Anterior cingulate cortex (tissue), 58 donors: ENCODE data around the gene NCOR2.

Source experiments
- DNase-seq, 58 donors: peaks; one replicate each; lab custom pipeline; 2025; lab: John Stamatoyannopoulos, UW

The NCOR2 gene

DNA sequence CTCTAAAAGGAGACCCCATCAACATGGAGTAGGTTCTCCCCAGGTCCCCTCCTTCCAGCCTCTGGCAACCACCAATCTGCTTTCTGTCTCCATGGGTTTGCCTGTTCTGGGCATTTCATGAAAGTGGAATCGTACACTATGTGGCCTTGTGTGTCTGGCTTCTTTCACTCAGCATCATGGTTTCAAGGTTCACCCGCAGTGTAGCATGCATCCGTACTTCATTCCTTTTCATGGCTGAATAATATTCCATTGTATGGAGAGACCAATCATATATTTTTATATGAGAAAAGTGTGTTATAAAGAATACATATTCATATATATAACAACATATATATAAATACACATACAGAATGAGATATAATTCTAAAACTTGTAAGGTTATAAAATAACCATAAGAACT is 19.8 kb downstream of the NCOR2 start:
- DNase-seq = no peak

DNA sequence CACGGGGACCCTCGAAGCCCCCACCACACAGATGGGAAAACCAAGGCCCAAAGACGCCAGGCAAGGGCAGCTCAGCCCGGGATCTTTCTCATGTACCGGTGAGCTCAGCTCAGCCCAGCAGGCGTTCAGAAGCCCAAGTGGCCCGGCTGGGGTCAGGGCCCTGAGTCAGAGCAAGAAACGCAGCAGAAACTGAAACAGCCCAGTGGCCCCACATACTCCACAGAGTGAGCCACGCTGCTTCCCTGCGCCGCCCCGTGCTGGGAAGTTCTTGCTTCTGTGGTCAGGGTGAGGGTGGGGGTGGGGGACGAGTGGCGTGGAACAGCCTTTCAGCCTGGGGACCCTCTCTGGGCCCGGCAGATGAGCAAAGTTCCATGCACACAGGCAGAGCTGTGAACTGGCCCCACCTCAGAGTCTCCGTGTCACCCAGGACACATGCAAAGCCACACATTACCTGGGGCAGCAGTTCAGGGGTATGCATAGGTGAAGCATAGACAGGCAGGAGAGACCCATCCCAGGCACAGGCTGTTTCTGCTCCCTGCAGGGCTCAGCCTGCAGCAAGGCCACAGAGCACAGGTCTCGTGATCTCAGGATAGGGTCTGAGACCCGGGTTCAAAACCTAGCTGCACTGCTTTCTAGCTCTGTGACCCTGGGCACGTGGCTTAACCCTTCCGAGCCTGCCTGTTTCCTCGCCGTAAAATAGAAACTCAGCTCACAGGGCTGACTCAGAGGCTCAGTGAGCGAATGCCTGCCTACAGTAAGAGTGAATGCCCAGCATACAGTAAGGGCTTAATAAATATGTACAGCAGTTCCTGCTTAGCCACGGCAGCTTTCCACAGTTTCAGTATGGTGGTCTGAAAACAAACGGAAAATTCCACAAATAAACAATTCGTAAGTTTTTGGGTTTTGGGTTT is 21.6 kb downstream of the NCOR2 start:
- no peak for DNase-seq

DNA sequence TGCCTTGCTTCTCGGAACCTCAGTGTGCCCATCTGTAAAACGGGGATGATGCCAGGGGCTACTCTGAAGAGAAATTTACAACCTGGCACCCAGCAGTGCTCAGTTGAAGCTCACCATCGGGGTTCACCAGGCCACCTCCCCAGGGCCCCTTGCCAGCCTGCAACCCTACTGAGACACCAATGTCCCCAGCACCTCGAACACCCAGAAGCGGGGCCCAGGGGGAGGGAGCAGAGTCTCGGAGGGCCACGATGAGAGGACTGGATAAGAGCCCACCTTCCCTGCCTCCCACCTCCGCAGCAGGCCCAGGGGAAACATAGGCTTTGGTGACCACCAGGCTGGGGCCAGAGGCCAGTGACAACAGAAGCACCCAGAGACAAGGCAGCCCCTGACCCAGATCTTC is 22.4 kb downstream of the NCOR2 start:
- no peak for DNase-seq

DNA sequence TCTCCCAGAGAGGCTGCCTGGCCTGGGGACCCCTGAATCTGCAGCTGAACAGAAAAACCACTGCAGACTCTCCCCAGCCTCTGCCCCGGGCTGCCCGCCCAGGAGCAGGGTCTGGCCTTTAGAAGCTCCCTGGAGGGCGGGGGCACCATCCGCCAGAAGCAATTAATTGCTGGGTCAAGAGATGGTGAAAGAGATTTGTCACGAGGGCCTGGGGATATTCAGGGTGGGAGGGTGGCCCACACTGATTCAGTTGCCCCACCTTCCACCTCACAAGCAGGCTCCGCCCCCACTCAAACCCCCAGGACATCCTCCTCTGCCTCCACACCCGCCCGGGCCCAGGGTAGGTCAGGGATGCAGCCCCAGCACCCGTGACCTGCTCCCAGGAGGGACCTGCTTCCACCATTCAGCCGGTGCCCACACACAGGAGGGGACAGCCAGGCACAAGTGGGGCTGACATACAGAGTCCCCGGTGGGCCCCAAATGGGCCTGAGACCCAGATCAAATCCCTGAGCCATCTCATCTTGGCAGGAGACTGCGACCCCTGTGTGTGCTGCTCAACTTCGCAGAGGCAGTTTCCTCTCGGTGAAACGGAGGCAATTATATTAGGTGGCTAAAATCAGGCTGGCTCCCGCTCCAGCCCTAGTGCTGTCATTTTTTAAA is 23.0 kb downstream of the NCOR2 start:
- DNase-seq = no peak

DNA sequence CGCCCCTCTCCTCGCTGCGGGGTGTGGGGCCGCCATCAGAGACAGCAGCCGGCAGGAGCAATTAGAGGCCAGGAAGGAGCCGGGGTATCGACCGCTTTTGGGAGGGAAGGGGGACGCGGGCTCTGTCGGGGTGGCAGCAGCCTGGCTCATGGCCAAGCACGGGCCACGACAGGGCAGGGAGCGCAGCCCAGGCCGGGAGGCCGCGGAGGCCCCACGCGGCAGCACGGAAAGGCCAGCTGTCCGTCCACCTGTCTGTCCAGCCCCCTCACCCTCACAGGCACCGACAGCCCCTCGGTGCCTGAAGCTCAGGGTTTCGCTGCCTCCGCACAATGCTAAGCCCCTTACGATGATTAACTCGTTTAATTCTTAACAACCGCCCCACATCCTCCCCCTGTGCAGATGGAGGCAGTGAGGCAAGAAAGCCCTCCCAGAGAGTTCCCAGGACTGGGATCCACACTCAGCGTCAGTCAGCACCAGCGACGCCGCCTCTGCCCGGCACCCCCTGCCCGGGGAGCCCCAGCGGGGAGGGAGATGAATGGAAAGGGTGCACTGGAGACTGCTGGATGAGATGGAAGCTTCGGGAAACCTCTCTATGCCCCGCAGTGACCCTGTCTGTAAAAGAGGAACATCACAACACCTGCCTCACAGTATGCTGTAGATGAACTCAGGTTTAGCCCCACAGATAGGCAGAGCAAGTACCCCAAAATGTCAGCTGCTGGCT is 23.7 kb downstream of the NCOR2 start:
- peak in 2 of 58 donors; percentile 51 to 55 for DNase-seq

DNA sequence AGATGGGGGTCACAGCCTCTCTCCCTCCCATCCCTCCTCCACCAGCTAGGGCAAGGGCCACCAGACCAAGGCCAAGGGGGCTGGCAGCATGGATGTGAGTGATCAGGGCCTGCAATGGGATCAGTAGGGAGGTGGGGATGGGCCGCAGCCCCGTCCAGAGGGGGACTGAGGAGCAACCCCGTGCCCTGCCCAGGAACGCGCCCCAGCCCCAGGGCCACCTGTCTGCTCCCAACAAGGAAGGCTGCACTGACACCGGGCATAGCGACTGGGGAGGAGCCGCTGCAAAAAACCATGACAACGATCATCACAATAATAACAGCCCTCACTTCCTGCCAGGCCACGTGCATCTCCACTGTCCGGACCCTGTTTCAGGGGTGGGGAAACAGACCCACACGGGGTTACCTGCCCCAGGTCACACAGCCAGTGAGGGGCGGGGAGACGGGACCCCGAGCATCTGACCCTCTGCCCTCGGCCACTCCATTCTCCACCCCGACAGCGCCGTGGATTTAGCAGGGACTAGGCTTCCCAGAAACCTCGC is 24.3 kb downstream of the NCOR2 start:
- DNase-seq = no peak

DNA sequence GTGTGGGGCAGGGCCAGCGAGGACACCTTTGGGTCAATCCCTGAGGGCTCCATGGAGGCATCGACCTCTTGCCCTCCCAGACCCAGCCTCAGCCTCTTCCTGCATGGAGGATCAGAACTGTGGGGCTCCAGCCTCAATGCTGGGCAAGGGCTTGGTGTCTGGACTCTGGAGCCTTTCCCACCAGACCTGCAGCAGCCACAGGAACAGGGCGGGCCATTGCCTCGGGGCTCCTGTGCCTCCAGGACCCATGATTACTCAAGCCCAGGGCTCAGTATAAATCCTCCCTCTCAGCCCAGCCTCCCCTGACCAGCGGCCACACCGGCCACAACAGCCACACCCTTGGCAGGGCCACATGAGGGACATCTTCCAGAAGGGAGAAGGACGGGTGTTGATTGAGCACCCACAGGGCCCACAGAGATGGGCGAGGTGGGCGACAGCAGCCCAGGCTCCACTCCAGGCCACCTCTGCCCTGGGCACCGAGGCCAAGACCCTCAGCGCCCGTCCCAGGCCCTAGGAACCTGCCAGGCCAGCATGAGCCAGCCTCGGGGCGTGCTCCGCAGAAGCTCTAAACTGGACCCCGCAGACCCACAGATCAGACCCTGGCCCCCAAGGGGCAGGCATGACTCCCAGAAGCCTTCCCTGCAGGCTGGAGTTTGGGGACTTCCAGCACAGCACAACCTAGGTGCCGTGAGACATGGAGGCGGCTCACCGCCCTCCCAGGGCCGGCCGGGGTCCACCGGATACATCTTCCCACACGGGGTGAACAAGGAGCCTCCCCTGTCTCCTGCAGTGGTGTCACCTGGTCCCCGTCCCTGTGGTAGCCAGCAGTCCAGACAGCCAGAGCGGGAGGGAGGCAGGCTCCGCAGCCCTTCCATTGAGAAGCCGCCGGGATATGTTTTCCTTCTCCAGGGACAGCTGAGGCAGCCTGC is 25.1 kb downstream of the NCOR2 start:
- no peak for DNase-seq

DNA sequence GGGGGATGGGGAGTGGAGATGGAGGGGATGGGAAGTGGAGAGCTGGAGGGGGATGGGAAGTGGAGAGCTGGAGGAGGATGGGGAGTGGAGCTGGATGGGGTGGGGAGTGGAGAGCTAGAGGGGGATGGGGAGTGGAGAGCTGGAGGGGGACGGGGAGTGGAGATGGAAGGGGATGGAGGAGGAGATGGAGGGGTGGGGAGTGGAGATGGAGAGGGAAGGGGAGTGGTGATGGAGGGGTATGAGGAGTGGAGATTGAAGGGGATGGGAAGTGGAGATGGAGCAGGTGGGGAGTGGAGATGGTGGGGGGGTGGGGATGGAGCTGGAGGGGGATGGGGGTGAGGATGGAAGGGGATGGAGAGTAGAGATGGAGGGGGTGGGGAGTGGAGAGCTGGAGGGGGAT is 26.1 kb downstream of the NCOR2 start:
- DNase-seq = no peak

DNA sequence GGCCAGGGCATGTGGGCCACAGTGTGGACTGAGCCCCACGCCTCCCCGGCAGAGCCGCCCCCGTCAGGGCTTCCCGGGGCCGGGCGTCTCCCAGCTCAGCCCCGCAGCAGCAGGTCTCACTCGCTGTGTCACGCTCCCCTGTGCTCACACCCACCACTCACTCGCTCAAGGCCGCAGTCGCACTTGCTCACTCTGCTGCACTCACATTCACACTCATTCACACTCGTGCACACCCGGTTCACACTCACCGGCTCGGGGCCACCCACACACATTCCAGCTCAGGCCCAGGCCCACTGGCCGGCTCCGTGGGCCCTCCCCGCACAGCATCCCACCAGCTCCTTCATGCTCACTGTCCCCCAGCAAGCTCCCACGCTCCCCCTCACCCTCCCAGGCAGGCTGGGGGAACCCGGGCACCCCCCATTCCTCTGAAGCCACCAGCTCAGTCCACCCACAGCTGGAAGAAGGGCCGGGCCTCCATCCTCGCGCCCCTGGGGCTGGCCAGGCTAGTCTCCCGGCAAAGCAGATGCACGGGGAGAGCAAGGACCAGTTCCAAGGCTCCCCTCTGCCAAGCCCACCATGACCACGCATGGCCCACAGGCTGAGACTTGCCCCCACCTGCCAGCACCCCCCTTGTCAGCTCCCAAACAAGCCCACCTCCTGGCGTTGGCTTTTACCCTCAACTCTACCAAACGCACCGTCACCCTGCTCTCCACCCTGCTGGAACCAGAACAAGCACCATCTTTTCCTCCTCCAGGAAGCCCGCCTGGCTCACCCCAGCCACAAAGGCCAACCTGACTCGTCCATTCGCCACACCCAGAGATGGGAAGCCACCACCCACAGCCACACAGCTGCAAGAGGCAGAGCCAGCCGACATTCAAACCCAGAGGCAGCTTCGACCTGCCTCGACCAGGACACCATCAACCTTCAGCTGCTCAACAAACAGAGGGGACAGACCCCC is 28.0 kb downstream of the NCOR2 start:
- DNase-seq = no peak

DNA sequence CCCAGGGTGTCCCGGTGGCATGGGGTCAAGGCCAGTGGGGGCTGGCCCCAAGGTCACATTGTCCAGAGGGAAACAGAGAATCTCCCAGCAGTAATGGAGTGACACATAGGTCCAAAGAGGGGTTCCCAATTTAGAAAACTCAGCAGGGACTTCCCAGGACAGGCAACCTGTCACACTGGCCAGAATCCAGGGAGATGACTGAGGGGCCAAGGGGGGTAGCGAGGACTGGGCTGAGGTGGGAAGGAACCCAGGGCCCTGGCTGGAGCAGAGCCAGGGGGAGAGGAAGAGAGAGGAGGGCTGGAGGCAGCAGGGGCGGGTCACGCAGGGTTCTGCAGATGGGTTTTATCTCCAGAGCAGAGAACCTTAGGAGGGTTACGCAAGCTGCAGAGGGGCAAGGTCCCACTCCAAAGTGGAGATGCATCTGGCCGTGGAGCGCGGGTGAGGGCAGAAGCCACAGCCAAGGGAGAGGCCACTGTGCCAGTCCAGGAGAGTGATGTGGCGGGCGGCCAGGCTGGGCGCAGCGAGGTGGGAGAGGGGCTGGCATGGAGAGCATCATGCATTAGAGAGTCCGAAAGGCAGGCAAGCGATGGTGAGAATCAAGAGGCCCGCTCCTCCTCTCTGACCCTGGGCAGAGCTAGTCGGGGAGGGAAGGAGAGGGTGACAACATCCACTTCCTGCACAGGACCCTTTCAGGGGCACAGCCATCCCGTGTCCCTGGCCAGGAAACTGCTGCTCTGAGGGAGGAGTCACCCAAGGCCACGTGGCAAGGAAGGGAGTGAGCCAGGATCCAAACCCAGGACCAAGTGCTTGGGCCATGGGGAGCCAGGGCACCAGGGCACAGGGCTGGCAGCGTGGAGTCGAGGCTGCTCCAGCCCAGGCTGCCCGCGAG is 29.0 kb downstream of the NCOR2 start:
- DNase-seq = peak in 1 of 58 donors; percentile 15

DNA sequence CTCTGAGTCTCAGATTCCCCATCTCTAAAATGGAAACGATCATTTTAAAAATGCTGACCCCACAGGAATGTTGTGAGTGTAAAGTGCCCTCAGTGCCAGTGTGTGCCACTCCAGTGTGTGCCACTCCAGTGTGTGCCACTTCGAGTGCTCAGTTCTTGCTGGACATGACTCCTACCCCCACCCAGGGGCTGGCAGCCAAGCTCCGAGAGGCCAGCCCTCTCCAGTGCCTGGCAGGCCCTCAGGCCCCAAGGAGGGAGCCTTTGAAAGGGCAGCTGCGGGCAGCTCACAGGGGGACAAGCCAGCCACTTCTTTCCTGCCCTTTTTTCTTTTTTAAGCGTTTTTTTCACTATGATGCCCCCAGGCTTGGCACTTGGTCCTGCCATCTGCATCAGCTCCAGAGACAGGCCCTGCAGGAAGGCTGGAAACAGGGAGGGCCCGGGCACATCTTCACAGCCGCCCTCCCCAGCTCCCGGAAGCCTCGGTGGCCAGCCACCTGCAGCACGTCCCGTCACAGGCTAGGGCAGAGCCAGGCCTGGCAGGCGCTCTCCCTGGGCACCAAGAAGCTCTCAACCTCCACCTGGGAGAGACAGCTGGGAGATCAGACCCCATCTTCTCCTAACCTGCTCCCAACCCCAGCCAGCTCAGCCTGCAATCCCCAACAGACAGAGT is 29.8 kb downstream of the NCOR2 start:
- DNase-seq = peak in 52 of 58 donors; percentile 15 to 83 (median 69)

DNA sequence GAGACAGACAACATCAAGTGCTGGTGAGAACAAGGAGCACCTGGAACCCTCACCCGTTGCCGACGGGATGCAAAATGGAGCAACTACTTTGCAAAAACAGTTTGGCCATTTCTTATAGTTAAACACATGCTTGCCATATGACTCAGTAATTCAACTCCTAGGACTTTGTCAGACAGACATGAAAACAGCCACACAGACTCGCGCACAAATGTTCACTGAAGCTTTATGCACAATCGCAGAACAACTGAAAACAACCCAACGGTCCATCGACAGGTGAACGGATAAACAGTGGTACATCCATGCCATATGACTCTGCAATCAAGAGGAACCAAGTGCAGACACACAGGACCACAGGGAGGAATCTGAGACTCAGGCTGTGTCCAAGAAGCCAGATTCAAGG is 30.8 kb downstream of the NCOR2 start:
- DNase-seq = no peak

DNA sequence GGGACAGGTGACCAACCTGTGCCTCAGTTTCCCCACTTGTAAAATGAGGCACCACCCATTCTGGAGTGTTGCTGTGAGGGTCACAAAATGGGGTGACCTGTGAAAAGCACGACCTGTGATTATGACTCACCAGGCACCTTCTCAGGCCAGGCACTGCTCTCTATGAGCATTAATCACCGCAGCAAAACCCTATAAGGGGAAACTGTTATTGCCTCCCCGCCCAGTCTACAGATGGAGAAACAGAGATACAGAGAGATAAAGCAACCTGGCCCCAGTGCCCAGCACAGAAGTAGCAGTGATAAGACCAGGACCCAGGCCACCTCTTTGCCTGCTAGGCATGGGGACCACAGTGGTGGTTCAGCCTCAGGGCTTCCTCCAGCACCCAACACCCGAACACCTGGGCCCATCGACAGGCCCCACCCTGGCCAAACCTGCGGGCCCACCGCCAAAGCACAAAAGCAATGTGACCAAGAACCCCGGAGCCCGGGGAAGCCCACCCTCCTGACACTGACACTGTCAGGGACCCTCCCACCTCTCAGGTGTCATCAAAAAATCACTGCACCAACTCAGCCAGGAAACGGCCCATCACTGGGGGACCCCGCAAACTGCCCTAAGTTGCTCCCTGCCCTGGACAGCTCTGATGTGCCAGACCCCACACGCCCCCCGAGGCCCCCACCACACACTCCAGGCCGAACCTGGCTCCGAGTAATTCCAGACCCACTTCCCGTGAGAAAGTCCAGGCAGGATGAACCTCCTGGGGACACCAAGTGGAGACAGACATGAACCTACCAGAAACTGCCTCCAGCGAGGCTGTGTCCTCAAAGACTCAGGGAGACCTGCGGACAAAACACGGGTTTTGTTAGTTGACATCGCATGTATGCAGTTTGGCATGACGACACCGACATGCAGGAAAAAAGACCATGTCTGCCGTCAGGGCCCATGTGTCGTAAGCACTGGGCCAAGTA is 32.4 kb downstream of the NCOR2 start:
- no peak for DNase-seq

DNA sequence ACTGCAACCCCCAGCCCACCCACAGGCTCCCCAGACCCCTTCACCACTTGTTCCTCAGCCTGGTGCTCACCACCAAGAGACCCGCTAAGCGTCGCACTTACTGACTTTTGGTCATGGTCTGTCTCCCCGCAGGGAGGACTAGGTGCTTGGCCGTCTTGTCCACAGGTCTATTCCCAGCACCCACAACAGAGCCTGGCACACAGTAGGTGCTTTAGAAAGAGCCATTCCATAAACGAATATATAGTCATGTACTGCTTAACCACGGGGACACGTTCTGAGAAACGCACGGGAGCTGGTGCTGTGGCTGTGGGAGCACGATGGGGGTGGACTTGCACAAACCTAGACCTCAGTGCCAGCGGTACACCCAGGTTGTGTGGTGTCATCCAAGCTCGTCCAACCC is 34.0 kb downstream of the NCOR2 start:
- DNase-seq = no peak

DNA sequence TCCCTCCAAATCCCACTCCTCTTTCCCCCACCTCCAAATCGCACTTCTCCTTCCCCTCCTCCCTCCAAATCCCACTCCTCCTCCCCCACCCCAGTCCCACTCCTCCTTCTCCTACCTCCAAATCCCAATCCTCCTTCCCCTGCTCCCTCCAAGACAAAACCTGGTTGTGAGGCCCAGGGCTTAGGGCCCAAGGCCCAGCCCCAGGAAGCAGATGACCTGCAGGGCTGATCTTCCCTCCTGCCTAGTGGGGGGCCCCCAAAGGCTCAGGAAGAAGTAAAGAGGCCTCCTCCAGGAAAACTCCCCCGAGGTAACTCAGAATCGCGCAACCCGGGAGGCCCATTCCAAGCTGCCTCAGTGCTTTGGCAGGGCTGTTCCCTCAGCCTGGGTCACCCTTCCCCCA is 34.4 kb downstream of the NCOR2 start:
- no peak for DNase-seq

DNA sequence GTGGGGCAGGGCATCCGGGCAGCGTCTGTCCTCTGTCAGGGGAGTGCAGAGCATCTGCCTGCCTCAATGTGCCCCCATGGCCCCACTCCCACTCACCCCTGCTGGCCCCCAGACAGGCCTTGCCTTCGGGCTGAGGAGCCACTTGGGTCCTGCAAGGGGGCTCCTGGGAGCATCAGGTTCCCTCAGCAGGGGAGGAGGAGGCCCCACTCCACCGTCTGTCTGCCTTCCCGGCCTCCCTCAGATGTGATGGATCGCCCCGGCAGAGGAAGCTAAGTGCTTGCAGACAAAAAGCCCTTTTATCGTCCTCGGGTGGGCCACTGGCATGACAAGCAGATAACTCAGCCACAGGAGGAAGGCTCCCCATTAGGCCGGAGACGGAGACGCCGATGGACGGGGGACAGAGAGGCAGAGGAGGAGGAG is 35.1 kb downstream of the NCOR2 start:
- peak in 10 of 58 donors; percentile 15 to 33 (median 26) for DNase-seq
